Stimulated activated CD8-positive, alpha-beta memory T cell treated with anti-CD3 and anti-CD28 coated beads, Interleukin-12 subunit alpha, Interleukin-12 subunit beta, amount 100 ng/mL, for 24 hours (primary cell): Measurements from ENCODE around the gene KANK3.
"Not testable (repeated sequence)": the region's sequence is repeated elsewhere in the genome, so short reads cannot be mapped to it uniquely, and the experiment has no call there.

ENCODE experiments used
- DNase-seq: peaks from one replicate; pipeline ENCODE4 v3.0.0-alpha.2; 2020; ENCODE audit errors: extremely low read depth

Gene KANK3

DNA sequence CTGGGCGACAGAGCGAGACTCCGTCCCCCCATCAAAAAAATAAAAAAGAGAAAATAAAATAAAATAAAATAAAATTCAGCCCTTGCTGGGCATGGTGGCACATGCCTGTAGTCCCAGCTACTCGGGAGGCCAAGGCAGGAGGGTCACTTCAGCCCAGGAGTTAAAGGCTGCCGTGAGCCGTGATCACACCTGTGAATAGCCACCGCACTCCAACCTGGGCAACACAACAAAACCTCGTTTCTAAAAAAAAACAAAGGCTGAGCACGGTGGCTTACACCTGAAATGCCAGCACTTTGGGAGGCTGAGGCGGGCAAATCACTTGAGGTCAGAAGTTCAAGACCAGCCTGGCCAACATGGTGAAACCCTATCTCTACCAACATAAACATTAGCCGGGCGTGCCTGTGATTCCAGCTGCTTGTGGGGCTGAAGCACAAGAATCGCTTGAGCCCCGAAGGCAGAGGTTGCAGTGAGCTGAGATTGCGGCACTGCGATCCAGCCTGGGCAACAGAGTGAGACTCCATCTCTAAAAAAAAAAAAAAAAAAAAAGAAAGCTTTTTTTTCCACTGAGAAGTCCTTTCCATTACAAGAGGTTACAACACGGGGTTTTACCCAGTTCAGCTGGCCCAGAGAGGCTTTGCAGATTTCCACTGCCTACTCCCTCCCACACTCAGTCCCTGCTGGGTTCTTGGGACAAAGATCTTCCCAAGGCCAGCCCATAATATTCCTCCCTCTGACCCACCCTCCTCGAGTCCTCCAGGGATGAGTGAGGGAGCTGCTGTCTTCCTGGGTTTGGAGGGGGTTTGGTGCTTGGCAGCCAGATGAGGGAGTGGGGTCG lies 27.3 kb upstream of the KANK3 start:
- no peak for DNase-seq

DNA sequence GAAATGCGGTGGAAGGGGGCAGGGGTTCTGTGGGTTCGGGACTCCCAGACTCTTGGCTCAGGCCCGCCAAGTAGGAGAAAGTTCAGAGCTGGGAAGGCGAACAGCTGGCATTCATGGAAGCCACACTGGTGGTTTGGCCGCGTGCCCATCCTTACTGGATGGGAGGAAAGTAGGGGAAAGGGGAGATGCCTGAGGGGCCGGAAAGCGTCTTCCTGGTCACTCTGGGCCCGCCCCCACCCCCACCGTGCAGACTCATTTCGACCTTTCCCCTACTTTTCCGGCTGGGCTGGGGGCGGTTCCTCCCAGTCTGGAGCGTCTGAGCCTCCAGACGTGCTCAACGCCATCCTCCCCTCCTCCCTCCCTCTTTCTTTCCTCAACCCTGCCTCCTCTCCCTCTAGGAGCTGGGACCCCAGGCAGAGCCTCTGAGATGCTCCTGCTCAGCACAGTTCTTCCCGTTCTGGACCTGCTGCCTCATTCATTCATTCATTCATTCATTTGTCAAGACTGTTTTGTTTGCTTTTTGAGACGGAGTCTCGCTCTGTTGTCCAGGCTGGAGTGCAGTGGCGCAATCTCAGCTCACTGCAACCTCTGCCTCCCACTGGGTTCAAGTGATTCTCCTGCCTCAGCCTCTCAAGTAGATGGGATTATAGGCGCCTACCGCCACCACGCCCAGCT lies 24.4 kb upstream of the KANK3 start:
- DNase-seq: no peak

DNA sequence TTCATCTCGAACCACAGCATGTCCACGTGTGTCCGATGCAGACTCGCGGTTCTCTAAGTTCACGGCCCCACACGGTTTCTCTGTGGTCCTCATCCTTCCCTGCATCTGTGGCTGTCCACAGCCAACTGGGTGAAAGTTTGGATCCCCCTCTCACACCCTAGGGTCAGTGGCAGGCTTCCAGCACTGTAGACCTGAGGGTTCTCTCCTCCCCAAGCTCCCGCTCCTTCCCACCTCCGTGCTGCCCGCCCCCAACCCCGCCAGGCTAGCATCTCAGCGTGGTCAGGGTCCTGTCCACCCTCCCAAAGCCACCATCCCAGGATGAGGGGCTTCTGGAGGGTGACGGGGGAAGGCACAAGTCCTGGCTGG lies 23.9 kb upstream of the KANK3 start:
- DNase-seq: no peak

DNA sequence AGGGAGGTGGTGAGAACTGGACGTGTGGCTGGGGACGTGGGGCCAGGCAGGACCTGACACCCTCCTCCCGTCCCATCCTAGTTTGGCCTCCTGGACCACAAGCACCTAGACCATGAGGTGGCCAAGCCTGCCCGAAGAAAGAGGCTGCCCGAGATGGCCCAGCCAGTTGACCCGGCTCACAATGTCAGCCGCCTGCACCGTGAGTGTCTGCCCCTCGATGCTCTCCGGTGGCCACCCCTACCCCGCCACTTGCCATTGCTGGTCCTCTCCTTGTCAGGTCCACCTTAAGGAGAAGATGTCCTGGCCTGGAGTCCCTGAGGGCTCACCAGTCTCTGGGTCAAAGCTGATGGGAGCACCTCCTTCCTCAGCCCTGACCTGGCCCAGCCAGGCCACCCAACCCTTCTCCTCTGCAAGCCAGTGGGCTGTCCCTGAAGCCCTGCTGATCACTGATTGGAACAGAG lies 23.1 kb upstream of the KANK3 start:
- no peak for DNase-seq

DNA sequence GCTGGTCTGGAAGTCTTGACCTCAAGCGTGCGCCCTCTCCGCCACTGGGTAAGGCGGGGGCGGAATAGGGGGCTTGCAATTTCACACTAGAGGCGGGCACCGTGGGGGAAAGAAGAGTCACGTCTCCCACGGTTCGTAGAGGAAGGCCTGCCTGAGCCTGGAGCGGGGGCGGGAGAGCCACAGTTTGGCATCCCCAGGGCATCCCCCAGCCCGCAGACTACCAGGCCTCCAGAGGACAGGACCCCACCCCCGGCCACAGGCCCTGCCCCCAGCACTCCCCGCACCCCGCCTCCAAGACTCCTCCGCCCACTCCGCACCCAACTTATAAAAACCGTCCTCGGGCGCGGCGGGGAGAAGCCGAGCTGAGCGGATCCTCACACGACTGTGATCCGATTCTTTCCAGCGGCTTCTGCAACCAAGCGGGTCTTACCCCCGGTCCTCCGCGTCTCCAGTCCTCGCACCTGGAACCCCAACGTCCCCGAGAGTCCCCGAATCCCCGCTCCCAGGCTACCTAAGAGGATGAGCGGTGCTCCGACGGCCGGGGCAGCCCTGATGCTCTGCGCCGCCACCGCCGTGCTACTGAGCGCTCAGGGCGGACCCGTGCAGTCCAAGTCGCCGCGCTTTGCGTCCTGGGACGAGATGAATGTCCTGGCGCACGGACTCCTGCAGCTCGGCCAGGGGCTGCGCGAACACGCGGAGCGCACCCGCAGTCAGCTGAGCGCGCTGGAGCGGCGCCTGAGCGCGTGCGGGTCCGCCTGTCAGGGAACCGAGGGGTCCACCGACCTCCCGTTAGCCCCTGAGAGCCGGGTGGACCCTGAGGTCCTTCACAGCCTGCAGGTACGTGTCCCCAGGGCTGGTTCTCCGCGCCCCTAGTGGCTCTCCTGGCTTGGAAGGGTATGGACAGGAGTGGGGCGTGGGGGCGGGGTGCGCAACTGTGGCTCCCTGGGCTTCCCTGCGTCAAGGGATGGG lies 21.0 kb upstream of the KANK3 start, which contains the start of gene ANGPTL4:
Gene ANGPTL4, plus strand, starts transcription at position 353 of the 969 bp plus-strand sequence. Its CDS starts 167 bp downstream, at position 520.
- no peak for DNase-seq

DNA sequence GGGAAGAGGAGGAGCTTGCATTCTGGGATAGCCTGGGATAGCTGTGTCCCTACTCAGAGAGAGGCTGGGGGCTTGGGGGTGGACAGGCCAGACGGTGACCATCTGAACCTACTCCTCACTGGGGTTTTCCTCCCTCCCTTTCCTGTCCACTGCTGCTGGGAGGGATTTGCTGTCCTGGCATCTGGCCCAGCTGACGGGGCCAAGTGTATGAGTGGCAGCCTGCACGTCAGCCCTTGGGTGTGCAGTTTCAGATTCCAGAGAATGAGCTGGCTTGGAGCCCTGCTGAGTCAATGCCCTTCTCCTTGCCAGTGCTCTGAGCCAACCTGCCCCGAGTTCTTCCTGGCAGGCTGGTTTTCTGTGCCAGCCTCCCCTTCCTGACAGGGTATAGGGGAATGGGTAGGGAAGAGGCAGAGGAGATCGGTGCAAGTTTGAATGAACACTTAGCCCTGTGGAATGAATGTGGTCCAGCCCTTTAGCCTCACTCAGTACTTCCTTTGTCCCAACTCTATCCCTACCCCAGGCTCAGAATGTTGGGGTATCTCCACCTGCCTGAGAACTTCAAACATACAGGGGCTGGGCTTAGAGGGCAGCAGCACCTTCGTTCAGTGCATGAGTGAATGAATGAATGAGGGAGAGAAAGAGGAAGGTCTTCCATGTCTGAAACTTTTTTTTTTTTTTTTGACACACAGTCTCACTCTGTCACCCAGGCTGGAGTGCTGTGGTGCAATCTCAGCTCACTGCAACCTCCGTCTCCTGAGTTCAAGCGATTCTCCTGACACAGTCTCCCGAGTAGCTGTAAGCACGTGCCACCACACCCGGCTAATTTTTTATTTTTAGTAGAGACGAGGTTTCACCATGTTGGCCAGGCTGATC lies 19.1 kb upstream of the KANK3 start:
- DNase-seq: no peak

DNA sequence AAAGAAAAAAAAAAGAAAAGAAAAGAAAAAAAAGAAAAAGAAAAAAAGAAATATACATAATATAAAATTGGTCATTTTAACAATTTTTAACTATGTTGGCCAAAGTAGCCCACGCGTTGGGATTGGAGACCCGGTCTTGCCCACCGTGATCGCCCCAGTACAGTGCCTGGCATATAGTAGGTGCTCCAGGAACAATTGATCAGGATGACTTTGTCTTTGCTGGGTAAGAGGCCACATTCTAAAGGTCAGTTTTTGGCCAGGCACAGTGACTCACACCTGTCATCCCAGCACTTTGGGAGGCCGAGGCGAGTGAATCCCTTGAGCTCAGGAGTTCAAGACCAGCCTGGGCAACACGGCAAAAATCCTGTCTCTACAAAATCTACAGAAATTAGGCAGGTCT lies 17.1 kb upstream of the KANK3 start:
- DNase-seq: no peak

DNA sequence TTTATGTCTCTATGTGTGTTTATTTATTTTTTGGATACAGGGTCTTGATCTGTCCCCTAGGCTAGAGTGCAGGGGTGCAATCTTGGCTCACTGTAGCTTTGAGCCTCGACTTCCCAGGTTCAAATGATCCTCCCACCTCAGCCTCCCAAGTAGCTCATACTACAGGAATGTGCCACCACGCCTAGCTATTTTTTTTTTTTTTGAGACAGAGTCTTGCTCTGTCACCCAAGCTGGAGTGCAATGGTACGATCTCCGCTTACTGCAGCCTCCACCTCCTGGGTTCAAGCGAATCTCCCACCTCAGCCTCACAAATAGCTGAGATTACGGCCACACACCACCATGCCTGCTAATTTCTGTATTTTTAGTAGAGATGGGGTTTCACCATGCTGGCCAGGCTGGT lies 15.9 kb upstream of the KANK3 start:
- no peak for DNase-seq

DNA sequence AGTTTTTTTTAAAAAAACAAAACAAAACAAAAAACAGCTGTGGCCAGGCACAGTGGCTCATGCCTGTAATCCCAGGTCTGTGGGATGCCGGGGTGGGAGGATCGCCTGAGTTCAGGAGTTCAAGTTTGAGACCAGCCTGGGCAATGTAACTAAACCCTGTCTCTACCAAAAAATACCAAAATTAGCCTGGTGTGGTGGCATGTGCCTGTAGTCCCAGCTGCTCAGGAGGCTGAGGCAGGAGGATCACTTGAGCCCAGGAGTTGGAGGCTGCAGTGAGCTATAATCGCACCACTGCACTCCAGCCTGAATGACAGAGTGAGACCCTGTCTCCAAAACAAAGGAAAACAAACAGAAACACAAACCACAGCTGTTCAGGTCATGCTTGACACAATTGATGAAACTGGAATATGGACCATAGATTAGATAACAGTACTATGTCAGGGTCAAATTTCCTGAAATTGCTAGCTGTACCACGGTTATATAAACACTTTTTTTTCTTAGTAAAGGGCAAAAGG lies 14.0 kb upstream of the KANK3 start:
- no peak for DNase-seq

DNA sequence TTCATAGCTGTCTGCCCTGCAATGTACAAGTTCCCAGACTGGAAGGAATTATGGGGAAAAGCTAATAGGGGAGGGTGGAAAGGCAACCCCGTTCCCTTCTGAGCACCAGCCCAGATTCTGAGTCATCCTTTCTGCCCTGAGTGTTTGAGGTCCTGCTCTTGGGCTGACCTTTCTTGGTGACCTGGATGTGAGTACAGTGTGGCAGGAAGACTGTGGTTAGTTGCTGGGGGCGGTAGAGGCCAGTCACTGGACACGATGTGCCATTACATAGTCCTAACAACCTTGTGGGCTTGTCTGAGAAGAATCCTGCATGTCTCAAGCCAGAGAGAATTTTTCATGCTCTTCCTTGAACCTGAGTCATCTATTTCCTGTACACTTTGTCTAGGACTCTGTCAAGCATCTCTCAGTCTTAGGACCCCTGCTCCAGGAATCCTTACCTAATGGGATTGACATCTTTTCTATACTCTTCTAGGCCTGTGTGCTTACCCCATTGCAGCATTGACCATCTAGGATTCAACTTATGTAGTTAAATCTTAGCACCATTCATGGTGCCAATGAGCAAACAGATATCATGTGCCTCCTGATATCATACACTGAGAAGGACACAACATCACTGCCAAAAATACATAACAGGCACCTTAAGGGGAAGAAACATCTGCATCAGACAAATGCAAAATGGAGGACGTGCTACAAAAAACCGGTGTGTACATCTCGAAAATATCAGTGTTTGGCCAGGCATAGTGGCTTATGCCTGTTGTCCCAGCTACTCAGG lies 12.8 kb upstream of the KANK3 start:
- no peak for DNase-seq

DNA sequence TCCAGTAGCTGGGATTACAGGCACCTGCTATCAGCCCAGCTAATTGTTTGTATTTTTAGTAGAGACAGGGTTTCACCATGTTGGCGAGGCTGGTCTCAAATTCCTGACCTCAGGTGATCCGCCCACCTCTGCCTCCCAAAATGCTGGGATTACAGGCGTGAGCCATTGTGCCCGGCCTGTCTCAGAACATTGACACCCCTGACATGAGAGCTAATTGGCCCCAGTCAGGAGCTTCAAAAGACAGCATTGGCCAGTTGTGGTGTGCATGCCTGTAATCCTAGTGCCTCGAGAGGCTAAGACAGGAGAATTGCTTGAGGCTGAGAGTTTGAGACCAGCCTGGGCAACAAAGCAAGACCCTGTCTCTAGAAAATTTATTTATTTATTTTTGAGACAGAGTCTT lies 9.8 kb upstream of the KANK3 start:
- DNase-seq: not testable (repeated sequence)

DNA sequence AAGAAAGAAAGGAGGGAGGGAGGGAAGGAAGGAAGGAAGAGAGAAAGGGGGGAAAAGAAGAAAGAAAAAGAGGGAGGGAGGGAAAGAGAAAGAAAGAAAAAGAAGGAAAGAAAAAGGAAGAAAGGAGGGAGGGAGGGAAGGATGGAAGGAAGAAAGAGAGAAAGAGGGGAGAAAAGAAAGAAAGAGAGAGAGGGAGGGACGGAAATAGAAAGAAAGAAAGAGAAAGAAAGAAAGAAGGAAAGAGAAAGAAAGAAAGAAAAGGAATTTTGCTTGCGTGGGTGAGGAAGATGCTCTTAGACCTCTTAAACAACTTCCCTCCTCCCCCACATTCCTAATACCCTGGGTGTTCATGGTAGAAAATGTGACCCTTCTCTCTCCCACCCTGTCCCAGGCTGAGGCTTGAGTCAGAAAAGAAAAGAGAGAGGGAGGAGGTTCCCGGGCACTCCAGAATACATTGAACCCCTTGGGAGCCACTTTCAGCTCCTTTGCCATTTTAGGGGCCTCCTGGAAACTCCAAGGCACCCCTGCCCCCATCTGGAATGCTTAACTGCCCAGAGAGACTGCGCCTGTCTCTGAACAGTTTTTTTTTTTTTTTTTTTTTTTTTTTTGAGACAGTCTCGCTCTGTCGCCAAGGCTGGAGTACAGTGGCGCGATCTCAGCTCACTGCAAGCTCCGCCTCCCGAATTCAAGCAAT lies 9.2 kb upstream of the KANK3 start:
- DNase-seq: no peak

DNA sequence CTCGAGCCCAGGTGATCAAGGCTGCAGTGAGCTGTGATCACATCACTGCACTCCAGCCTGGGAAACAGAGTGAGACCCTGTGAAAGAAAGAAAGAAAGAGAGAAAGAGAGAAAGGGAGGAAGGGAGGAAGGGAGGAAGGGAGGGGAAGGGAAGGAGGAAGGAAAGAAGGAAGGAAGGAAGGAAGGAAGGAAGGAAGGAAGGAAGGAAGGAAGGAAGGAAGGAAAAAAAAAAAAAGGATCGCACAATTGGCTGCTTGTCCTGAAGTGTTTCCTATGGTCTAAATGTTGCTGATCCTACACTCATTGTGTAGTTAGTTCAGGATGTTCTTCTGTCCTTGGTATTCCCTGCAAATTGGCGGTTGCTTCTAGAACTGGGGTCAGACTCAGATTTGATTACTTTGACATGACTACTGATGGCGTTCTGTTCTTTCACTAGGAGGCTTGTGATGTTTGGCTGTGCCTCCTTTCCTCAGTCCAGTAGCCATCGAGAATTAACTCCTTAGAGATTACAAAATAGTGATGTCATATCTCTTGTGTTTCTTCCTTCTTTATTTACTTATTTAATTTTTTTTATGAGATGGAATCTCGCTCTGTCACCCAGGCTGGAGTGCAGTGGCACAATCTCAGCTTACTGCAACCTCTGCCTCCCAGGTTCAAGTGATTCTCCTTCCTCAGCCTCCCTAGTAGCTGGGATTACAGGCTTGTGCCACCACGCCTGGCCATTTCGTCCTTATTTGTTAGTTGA lies 6.7 kb upstream of the KANK3 start:
- not testable (repeated sequence) for DNase-seq

DNA sequence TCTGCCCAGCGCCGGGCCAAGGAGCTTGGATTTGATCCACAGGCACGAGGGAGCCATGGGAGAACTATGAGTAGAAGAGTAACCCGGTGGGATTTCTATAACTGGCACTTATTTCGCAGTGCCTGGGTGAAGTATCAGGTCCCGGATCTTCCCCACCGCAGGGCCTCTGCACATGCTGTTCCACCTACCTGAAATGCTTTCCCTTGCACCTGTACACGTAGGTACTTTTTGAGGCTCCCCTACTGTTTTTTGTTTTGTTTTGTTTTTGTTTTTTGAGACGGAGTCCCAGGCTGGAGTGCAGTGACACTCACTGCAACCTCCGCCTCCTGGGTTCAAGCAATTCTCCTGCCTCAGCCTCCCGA lies 402 bp upstream of the KANK3 start:
- no peak for DNase-seq

DNA sequence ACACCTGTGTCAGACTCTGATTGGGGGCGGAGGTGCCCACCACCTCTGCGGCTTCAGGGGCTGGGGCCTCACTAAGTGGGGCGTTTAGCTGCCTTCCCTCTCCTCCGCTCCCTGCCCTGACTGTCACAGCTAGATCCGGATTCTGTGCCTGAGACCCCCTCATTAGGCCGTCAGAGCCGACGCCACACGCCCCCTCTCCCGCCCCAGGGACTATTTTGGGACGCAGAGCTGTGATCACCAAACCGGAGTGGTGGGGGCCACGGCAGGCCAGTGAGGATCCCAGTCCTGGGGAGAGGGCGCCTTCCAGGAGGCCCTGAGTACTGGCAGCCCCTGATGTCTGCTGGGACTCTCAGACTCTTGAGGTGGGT lies 762 bp downstream of the KANK3 start:
- no peak for DNase-seq

DNA sequence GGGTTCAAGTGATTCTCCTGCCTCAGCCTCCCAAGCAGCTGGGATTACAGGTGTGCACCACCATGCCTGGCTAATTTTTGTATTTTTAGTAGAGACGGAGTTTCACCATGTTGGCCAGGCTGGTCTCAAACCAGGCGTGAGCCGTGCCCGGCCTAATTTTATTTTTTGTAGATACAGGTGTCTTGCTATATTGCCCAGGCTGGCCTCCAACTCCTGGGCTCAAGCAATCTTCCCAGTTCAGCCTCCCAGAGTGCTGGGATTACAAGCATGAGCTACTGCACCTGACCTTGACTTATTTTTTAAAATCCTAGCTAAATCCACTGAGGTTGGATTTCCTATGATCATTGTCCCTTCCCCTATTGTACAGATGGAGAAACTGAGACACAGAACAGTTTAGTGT lies 1.6 kb downstream of the KANK3 start:
- not testable (repeated sequence) for DNase-seq

DNA sequence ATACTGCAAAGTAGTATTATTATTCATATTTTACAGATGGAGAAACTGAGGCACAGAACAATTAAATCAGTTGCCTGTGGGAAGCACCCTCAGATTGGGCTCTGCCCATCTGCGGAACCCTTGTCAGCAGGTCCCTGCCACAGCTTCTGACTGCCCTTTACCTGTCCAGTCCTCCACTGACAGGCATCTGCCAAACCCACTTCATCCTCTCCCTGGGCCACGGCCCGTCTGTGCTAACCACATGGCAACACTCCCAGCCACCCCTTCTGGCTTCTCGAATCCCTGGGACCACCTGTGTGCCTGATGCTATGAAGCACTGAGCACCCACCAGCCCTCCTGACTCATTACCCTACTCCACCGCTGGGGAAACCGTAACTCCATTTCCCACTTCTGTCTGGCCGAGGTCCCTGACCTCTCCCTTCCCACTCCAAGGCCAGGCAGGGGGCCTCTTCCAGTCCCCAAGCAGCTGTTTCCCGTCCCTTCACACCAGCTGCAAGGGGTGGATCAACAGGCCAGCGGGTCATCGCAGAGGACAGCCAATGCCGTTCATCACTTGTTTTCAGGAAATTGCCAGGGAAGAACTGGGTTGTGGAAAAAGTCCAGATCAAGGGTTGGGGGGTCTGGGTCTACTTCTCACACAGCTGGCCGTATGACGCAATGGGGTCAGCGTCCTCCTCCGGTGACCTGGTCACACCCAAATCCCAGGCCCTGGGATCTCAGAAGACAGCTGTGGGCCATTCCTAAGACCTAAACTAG lies 2.5 kb downstream of the KANK3 start:
- no peak for DNase-seq

DNA sequence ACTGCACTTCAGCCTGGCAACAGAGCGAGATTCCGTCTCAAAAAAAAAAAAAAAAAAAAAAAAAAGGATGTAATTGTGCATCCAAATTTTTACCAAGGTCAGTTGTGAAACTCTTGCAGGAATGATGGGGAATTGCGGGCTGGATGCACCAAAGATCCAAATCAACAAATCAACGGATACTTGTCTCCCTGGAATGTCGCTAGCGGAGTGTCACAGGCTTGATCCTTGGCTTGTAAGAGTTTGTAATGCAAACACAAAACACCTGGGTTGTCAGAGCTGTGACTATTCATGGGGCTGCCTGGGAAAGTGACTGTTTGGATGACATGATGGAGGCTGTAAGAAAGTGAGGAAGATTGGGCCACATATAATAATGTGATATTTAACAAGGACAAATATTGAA lies 4.2 kb downstream of the KANK3 start:
- DNase-seq: no peak
